ENCODE results near the gene ABHD10. TPM values are rescaled to one million over a fixed set of nuclear protein-coding genes. Genes with fewer than 3 reads are reported as not detected.
A peak's percentile ranks its signal among the peaks of the same experiment; 100 is the strongest.

The ABHD10 gene
- total RNA-seq (2014; rRNA removed; shearing (Covaris generic); ENCODE audit: low replicate concordance), result 21.3 and 59.1 TPM in 2 replicates

- in situ Hi-C loops (cut with HindIII; ENCODE audit: low pct_unique_long_range_greater_than_20kb, low sequenced_read_pairs), result no loop called here
- peak; percentile 91 for DNase-seq (ENCODE audit: low read depth)
Observed at GRCh38 chr3:111978583-111979433, at the start of gene ABHD10. TSS of gene ABHD10 (plus strand) at chr3:111979026. CDS start at chr3:111979062, 36 bp downstream.

- in situ Hi-C loops (cut with HindIII; ENCODE audit: low pct_unique_long_range_greater_than_20kb, low sequenced_read_pairs), result no loop called here
- DNase-seq (ENCODE audit: low read depth), result no peak
Observed at GRCh38 chr3:111929484-111929883, 49.3 kb upstream of the ABHD10 start.

- in situ Hi-C loops (cut with HindIII; ENCODE audit: low pct_unique_long_range_greater_than_20kb, low sequenced_read_pairs), result no loop called here
- DNase-seq (ENCODE audit: low read depth), result no peak
Observed at GRCh38 chr3:111932946-111933345, 45.9 kb upstream of the ABHD10 start.

- in situ Hi-C loops (cut with HindIII; ENCODE audit: low pct_unique_long_range_greater_than_20kb, low sequenced_read_pairs), result no loop called here
- peak; percentile 70 for DNase-seq (ENCODE audit: low read depth)
Observed at GRCh38 chr3:111936191-111936841, 42.5 kb upstream of the ABHD10 start.

GRCh38 chr3:111936967-111937366 lies 41.9 kb upstream of the ABHD10 start:
- in situ Hi-C loops (cut with HindIII; ENCODE audit: low pct_unique_long_range_greater_than_20kb, low sequenced_read_pairs), result no loop called here
- no peak for DNase-seq (ENCODE audit: low read depth)

GRCh38 chr3:111937871-111938270 lies 41.0 kb upstream of the ABHD10 start:
- DNase-seq (ENCODE audit: low read depth), result no peak
- in situ Hi-C loops (cut with HindIII; ENCODE audit: low pct_unique_long_range_greater_than_20kb, low sequenced_read_pairs), result no loop called here

GRCh38 chr3:111939873-111940272 lies 39.0 kb upstream of the ABHD10 start:
- DNase-seq (ENCODE audit: low read depth), result no peak
- in situ Hi-C loops (cut with HindIII; ENCODE audit: low pct_unique_long_range_greater_than_20kb, low sequenced_read_pairs), result no loop called here

- in situ Hi-C loops (cut with HindIII; ENCODE audit: low pct_unique_long_range_greater_than_20kb, low sequenced_read_pairs), result no loop called here
- DNase-seq (ENCODE audit: low read depth), result no peak
Observed at GRCh38 chr3:111943533-111943932, 35.3 kb upstream of the ABHD10 start.

GRCh38 chr3:111944372-111944771 lies 34.5 kb upstream of the ABHD10 start:
- no peak for DNase-seq (ENCODE audit: low read depth)
- in situ Hi-C loops (cut with HindIII; ENCODE audit: low pct_unique_long_range_greater_than_20kb, low sequenced_read_pairs), result no loop called here

- in situ Hi-C loops (cut with HindIII; ENCODE audit: low pct_unique_long_range_greater_than_20kb, low sequenced_read_pairs), result no loop called here
Observed at GRCh38 chr3:111947231-111947630, 31.6 kb upstream of the ABHD10 start.

GRCh38 chr3:111948786-111949185 lies 30.0 kb upstream of the ABHD10 start:
- in situ Hi-C loops (cut with HindIII; ENCODE audit: low pct_unique_long_range_greater_than_20kb, low sequenced_read_pairs), result no loop called here
- DNase-seq (ENCODE audit: low read depth), result no peak

More at GRCh38 chr3:111947231-111947630, 31.6 kb upstream of the ABHD10 start:
- no peak for DNase-seq (ENCODE audit: low read depth)

- in situ Hi-C loops (cut with HindIII; ENCODE audit: low pct_unique_long_range_greater_than_20kb, low sequenced_read_pairs), result no loop called here
- no peak for DNase-seq (ENCODE audit: low read depth)
Observed at GRCh38 chr3:111949712-111950111, 29.1 kb upstream of the ABHD10 start.

GRCh38 chr3:111951032-111951431 lies 27.8 kb upstream of the ABHD10 start:
- in situ Hi-C loops (cut with HindIII; ENCODE audit: low pct_unique_long_range_greater_than_20kb, low sequenced_read_pairs), result no loop called here
- DNase-seq (ENCODE audit: low read depth), result no peak

- in situ Hi-C loops (cut with HindIII; ENCODE audit: low pct_unique_long_range_greater_than_20kb, low sequenced_read_pairs), result no loop called here
- no peak for DNase-seq (ENCODE audit: low read depth)
Observed at GRCh38 chr3:111952086-111952485, 26.7 kb upstream of the ABHD10 start.

GRCh38 chr3:111952866-111953450 lies 25.9 kb upstream of the ABHD10 start:
- no peak for DNase-seq (ENCODE audit: low read depth)
- in situ Hi-C loops (cut with HindIII; ENCODE audit: low pct_unique_long_range_greater_than_20kb, low sequenced_read_pairs), result no loop called here

GRCh38 chr3:111954228-111954990 lies 24.4 kb upstream of the ABHD10 start:
- DNase-seq (ENCODE audit: low read depth), result no peak
- in situ Hi-C loops (cut with HindIII; ENCODE audit: low pct_unique_long_range_greater_than_20kb, low sequenced_read_pairs), result no loop called here

GRCh38 chr3:111955876-111956275 lies 22.9 kb upstream of the ABHD10 start:
- no peak for DNase-seq (ENCODE audit: low read depth)
- in situ Hi-C loops (cut with HindIII; ENCODE audit: low pct_unique_long_range_greater_than_20kb, low sequenced_read_pairs), result no loop called here

GRCh38 chr3:111956449-111956848 lies 22.4 kb upstream of the ABHD10 start:
- no peak for DNase-seq (ENCODE audit: low read depth)
- in situ Hi-C loops (cut with HindIII; ENCODE audit: low pct_unique_long_range_greater_than_20kb, low sequenced_read_pairs), result no loop called here
